Ishikawa (cell line): ENCODE results near the gene MACROD2.

Source experiments
- CEBPB ChIP-seq: IDR thresholded peaks from 2 replicates; pipeline ENCODE4 v1.6.1; 2012
- CREB1 ChIP-seq: IDR thresholded peaks from 2 replicates; pipeline ENCODE4 v1.6.1; 2012; ENCODE audit warnings: low read depth
- EGR1 ChIP-seq: IDR thresholded peaks from 2 replicates; pipeline ENCODE4 v1.6.1; 2012
- EP300 ChIP-seq: IDR thresholded peaks from 2 replicates; pipeline ENCODE4 v1.6.1; 2012; ENCODE audit warnings: borderline replicate concordance
- FOXM1 ChIP-seq: IDR thresholded peaks from 2 replicates; pipeline ENCODE4 v1.6.1; 2012; ENCODE audit warnings: low read depth, borderline replicate concordance
- NFIC ChIP-seq: IDR thresholded peaks from 2 replicates; pipeline ENCODE4 v1.6.1; 2012
- RAD21 ChIP-seq: IDR thresholded peaks from 2 replicates; pipeline ENCODE4 v1.6.1; 2012; ENCODE audit warnings: low read depth
- TAF1 ChIP-seq: IDR thresholded peaks from 2 replicates; pipeline ENCODE4 v1.6.1; 2012; ENCODE audit warnings: low read depth, mild to moderate bottlenecking
- TCF12 ChIP-seq: IDR thresholded peaks from 2 replicates; pipeline ENCODE4 v1.6.1; 2012; ENCODE audit warnings: low read depth
- TEAD4 ChIP-seq: IDR thresholded peaks from 2 replicates; pipeline ENCODE4 v1.6.1; 2012
- YY1 ChIP-seq: IDR thresholded peaks from 2 replicates; pipeline ENCODE4 v1.6.1; 2012; ENCODE audit warnings: low read depth
- ZBTB7A ChIP-seq: IDR thresholded peaks from 2 replicates; pipeline ENCODE4 v1.6.1; 2012; ENCODE audit warnings: low read depth
- TF ChIP-seq, protein P1 (sequence below): IDR thresholded peaks from 2 replicates; pipeline ENCODE4 v1.6.1; 2012
- TF ChIP-seq, protein P2 (sequence below): IDR thresholded peaks from 2 replicates; pipeline ENCODE4 v1.6.1; 2012
- TF ChIP-seq, protein P3 (sequence below): IDR thresholded peaks from 2 replicates; pipeline ENCODE4 v1.6.1; 2012; ENCODE audit warnings: low read depth, mild to moderate bottlenecking

The MACROD2 gene

DNA sequence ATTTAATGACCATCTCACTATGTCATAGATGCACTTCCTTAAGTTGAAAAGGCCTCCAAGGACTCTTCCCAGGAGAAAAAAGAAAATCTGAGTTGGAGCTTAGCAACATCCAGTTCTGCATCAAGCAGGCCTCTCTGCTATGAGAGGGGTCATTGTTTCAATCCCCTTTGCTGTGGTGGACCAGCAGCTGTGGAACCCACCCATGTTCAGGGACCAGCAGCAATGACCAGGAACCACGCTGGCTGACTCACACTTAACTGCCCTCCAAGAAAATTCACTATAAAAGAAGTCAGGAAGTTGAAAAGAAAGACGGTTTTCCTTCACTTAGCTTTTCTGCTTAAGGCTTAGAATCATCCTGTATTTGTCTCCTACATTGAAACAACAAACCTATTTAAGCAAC is 1404.5 kb downstream of the MACROD2 start:
- TF ChIP-seq NFIC = no peak
- TF ChIP-seq EGR1 = no peak
- TF ChIP-seq FOXM1 = no peak
- no peak for TF ChIP-seq CREB1
- TF ChIP-seq, protein P1, sequence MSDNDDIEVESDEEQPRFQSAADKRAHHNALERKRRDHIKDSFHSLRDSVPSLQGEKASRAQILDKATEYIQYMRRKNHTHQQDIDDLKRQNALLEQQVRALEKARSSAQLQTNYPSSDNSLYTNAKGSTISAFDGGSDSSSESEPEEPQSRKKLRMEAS = no peak
- no peak for TF ChIP-seq CEBPB
- TF ChIP-seq TEAD4 = no peak
- no peak for TF ChIP-seq EP300
- TF ChIP-seq, protein P2, sequence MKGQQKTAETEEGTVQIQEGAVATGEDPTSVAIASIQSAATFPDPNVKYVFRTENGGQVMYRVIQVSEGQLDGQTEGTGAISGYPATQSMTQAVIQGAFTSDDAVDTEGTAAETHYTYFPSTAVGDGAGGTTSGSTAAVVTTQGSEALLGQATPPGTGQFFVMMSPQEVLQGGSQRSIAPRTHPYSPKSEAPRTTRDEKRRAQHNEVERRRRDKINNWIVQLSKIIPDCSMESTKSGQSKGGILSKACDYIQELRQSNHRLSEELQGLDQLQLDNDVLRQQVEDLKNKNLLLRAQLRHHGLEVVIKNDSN = no peak
- TF ChIP-seq ZBTB7A = no peak
- no peak for TF ChIP-seq TCF12
- no peak for TF ChIP-seq TAF1
- TF ChIP-seq, protein P3, sequence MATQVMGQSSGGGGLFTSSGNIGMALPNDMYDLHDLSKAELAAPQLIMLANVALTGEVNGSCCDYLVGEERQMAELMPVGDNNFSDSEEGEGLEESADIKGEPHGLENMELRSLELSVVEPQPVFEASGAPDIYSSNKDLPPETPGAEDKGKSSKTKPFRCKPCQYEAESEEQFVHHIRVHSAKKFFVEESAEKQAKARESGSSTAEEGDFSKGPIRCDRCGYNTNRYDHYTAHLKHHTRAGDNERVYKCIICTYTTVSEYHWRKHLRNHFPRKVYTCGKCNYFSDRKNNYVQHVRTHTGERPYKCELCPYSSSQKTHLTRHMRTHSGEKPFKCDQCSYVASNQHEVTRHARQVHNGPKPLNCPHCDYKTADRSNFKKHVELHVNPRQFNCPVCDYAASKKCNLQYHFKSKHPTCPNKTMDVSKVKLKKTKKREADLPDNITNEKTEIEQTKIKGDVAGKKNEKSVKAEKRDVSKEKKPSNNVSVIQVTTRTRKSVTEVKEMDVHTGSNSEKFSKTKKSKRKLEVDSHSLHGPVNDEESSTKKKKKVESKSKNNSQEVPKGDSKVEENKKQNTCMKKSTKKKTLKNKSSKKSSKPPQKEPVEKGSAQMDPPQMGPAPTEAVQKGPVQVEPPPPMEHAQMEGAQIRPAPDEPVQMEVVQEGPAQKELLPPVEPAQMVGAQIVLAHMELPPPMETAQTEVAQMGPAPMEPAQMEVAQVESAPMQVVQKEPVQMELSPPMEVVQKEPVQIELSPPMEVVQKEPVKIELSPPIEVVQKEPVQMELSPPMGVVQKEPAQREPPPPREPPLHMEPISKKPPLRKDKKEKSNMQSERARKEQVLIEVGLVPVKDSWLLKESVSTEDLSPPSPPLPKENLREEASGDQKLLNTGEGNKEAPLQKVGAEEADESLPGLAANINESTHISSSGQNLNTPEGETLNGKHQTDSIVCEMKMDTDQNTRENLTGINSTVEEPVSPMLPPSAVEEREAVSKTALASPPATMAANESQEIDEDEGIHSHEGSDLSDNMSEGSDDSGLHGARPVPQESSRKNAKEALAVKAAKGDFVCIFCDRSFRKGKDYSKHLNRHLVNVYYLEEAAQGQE = no peak
- no peak for TF ChIP-seq RAD21
- TF ChIP-seq YY1 = no peak

DNA sequence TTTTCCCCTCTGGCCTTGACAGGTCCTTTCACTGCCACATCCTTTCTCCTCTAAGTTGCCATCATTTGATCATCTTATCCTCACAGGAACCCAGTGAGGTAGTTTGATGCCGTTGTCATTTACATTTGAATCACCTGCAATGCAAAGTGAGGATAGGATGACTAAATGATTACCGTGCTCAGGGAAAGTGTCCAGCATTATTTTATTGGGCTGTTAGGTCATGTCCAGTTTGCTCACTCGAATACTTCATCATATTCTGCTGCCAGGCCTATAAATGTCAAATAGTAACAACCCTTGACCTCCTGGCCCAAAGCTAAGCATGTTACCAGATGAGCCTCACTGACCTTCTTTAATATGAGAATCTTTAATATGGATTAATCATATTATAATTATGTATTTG is 1410.8 kb downstream of the MACROD2 start:
- TF ChIP-seq EP300 = no peak
- TF ChIP-seq EGR1 = no peak
- no peak for TF ChIP-seq TEAD4
- TF ChIP-seq, protein P1 = no peak
- TF ChIP-seq, protein P2 = no peak
- no peak for TF ChIP-seq CEBPB
- TF ChIP-seq NFIC = no peak
- no peak for TF ChIP-seq TAF1

DNA sequence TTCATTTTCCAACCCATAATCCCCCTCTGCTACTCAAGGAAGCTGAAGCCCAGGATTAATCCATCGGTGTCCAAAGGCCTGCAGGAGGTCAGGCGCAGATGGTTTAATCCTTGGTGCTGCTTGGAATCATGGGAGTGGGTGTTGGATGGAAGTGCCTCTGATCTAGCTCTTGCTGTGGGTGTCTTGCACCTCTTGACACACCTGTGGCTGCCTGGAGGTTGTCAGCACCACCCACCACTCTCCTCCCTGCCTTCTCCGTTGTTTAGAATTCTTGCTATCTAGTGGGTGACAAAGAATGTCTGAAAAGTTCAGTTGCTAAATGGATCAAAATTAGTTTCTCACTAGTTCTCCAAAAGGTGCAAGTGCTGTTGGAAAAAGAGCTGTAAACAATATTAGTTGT is 1416.5 kb downstream of the MACROD2 start:
- TF ChIP-seq TAF1 = no peak

DNA sequence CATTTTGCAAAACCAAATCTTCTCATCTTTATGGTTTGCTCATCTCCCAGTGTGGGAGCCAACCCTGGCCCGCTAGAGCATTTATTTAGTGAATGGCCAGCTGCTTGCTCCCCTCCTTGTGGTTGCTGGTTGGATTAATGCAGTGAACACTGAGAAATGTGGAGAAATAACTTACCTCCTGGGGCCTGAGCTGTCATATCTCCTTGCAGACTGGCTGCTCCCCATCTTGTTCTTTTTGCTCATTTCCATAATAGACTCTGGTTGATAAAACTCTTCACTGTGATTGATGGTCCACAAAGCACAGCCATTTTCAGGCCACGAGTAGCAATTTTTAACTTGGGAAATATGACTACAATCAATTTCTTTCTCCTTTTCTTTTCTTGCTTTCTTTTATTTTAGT is 1420.6 kb downstream of the MACROD2 start:
- no peak for TF ChIP-seq EGR1
- TF ChIP-seq EP300 = no peak
- no peak for TF ChIP-seq CEBPB
- no peak for TF ChIP-seq YY1
- no peak for TF ChIP-seq TEAD4
- no peak for TF ChIP-seq TAF1

DNA sequence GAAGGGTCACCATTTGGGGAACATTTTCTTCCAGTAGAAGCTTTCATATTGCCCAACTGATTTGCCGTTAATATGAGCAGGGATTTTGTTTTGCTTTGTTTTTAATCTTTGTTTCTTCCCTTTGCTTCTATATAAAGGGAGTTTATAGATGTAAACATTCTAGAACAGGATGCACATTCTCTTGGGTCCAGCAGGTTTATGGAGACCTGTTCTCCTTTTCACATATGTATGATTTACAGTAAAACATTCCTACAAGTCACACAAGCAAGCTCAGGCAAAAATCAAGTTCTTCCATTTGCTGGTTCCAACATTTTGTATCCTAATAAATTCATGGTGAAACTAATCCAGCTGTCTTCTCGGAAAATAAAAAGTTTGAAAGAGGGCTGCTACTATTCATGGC is 1424.5 kb downstream of the MACROD2 start:
- TF ChIP-seq CEBPB = no peak
- no peak for TF ChIP-seq TEAD4
- no peak for TF ChIP-seq ZBTB7A
- no peak for TF ChIP-seq YY1
- TF ChIP-seq FOXM1 = no peak
- no peak for TF ChIP-seq EP300
- TF ChIP-seq RAD21 = no peak
- no peak for TF ChIP-seq TCF12
- TF ChIP-seq, protein P2 = no peak
- TF ChIP-seq, protein P3 = no peak

DNA sequence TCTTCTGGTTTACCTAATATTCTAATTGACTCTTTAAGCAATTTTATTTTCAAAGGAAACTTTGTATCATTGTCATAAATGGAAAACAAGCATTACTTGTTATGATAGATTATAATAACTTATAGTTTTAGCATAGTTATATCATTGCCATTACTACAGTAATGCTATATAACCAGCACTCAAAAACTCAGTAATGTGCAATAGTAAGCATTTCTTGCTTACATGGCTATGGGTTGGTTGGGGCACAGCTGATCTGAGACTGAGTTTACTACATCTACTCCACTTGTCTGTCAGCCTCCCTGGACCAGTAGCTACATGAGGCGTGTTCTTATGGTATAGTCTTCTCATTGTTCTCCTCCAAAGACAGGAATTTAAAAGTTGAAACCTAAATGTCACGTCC is 1427.7 kb downstream of the MACROD2 start:
- TF ChIP-seq TCF12 (no peak), CREB1 (no peak), ZBTB7A (no peak), CEBPB (no peak), FOXM1 (no peak), TAF1 (no peak), NFIC (no peak), RAD21 (no peak), TEAD4 (no peak), EGR1 (no peak)
- TF ChIP-seq, protein P2 = no peak
- TF ChIP-seq, protein P3 = no peak
